Thyroid gland (tissue), 4 donors: ENCODE data around the gene MPDU1. TPM values are rescaled to one million over a fixed set of nuclear protein-coding genes. Genes with fewer than 3 reads are reported as not detected.

Source experiments
- DNase-seq, 2 donors: peaks; one replicate each; pipeline ENCODE4 v3.0.0-alpha.2; 2019
- H3K27ac ChIP-seq, 3 donors: fragments of 200-600 bp; sonication (generic); 1 replicate in 2 of 3; 2 replicates in 1 of 3; pipeline ENCODE4 v1.5.1; 2016 to 2019; ENCODE audit warnings: mild to moderate bottlenecking in 1 of 3, moderate library complexity in 1 of 3
- H3K27me3 ChIP-seq: fragments of 200-600 bp; sonication (generic); one replicate; pipeline ENCODE4 v1.5.1; 2019
- H3K36me3 ChIP-seq, 2 donors: fragments of 200-600 bp; sonication (generic); one replicate each; pipeline ENCODE4 v1.5.1; 2016 to 2019
- H3K4me1 ChIP-seq, 2 donors: fragments of 200-600 bp; sonication (generic); one replicate each; pipeline ENCODE4 v1.5.1; 2017 to 2019
- H3K4me3 ChIP-seq, 3 donors: fragments of 200-600 bp; sonication (generic); replicated peaks in 1 of 3; 1 replicate in 2 of 3; 2 replicates in 1 of 3; pipeline ENCODE4 v1.5.1; 2016; ENCODE audit warnings: mild to moderate bottlenecking in 1 of 3
- H3K9me3 ChIP-seq: fragments of 200-600 bp; sonication (generic); one replicate; pipeline ENCODE4 v1.5.1; 2017
- CTCF ChIP-seq, 6 experiments: fragments of 200-600 bp in 3 of 6; fragments of 450-650 bp in 3 of 6; sonication (generic) in 3 of 6; IDR thresholded peaks; one replicate each; pipeline ENCODE4 v1.5.1; 2016 to 2019; ENCODE audit warnings: antibody characterized with exemption in 6 of 6, mild to moderate bottlenecking in 2 of 6, inconsistent platforms in 1 of 6, moderate library complexity in 1 of 6
- POLR2A ChIP-seq, 2 donors: fragments of 450-650 bp; IDR thresholded peaks; one replicate each; pipeline ENCODE4 v1.6.1; 2017; ENCODE audit warnings: antibody characterized with exemption in 2 of 2, mild to moderate bottlenecking in 2 of 2, moderate library complexity in 1 of 2
- WGBS, 2 donors: methylation state at CpG; one replicate each; pipeline ENCODE4 v1.1.5; 2017; 5-methylcytosine and 5-hydroxymethylcytosine counted together
- intact Hi-C: fragments of 100-400 bp; cut with DNase I; formaldehyde crosslinking; loops from one replicate; pipeline ENCODE4 v1.15.1; 2023
- total RNA-seq, 4 donors: library from RNA; depleted of rRNA; stranded (reverse); fragments of >200 nt; gene quantifications; one replicate each; pipeline ENCODE4 v1.2.3, GENCODE V29; 2016

MPDU1 gene
- total RNA-seq, 4 donors from 2014 or later: 88.8 to 250 (median 164) TPM

DNA sequence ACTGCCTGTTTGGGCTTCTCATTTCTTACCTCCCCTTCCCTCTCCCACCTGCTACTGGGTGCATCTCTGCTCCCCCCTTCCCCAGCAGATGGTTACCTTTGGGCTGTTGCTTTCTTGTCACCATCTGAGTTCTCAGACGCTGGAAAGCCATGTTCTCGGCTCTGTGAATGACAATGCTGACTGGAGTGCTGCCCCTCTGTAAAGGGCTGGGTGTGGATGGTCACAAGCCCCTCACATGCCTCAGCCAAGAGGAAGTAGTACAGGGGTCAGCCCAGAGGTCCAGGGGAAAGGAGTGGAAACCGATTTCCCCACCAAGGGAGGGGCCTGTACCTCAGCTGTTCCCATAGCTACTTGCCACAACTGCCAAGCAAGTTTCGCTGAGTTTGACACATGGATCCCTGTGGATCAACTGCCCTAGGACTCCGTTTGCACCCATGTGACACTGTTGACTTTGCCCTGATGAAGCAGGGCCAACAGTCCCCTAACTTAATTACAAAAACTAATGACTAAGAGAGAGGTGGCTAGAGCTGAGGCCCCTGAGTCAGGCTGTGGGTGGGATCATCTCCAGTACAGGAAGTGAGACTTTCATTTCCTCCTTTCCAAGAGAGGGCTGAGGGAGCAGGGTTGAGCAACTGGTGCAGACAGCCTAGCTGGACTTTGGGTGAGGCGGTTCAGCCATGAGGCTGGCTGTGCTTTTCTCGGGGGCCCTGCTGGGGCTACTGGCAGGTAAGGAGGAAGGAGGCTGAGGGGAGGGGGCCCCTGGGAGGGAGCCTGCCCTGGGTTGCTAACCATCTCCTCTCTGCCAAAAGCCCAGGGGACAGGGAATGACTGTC is 4.4 kb upstream of the MPDU1 start, which contains the start of gene CD68:
Gene CD68, plus strand, starts transcription at position 638 of the 833 bp plus-strand sequence. Its CDS starts 40 bp downstream, at position 678.
- 39 to 64% methylated on average over 5 to 6 of the region's 7 CpGs for WGBS, 2 donors
- Histone ChIP-seq H3K27me3 (no peaks in the 10 kb centered on the region), H3K4me3 (no peak within 1 kb of the TSS), H3K9me3 (no peaks in the 10 kb centered on the region), H3K4me1 (peaks cover 21 to 50% of the 10 kb centered on the region in 2 donors), H3K36me3 (peaks cover 44 to 47% of the 10 kb centered on the region in 2 donors), H3K27ac (peak within 1 kb of the TSS; percentile 44 to 85 (median 82))
- DNase-seq: peak; percentile 28 to 45
- TF ChIP-seq POLR2A (IDR thresholded peaks at IDR 0.05): peak in 1 of 2 donors; percentile 30
- TF ChIP-seq CTCF (IDR thresholded peaks at IDR 0.05): no peak
- intact Hi-C loops: no loop called here

DNA sequence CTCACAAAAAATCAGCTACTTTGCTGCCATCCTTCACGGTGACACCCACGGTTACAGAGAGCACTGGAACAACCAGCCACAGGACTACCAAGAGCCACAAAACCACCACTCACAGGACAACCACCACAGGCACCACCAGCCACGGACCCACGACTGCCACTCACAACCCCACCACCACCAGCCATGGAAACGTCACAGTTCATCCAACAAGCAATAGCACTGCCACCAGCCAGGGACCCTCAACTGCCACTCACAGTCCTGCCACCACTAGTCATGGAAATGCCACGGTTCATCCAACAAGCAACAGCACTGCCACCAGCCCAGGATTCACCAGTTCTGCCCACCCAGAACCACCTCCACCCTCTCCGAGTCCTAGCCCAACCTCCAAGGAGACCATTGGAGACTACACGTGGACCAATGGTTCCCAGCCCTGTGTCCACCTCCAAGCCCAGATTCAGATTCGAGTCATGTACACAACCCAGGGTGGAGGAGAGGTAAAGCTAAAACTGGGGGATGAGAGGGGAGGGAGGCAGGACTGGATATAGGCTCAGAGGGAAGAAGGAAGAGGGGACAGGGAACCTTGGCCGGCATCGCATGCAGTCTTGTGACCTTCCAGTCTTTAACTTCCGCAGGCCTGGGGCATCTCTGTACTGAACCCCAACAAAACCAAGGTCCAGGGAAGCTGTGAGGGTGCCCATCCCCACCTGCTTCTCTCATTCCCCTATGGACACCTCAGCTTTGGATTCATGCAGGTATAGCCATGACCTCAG is 3.6 kb upstream of the MPDU1 start:
- 68 to 81% methylated on average over 11 of the region's 12 CpGs for WGBS, 2 donors
- Histone ChIP-seq H3K36me3 (peaks cover 38 to 39% of the 10 kb centered on the region in 2 donors), H3K4me3 (no peak overlapping the region), H3K27ac (peak overlapping the region; percentile 44 to 85 (median 82)), H3K4me1 (peaks cover 20 to 50% of the 10 kb centered on the region in 2 donors), H3K27me3 (no peaks in the 10 kb centered on the region), H3K9me3 (no peaks in the 10 kb centered on the region)
- no peak for DNase-seq
- TF ChIP-seq CTCF (IDR thresholded peaks at IDR 0.05): no peak
- no peak for TF ChIP-seq POLR2A (IDR thresholded peaks at IDR 0.05)
- intact Hi-C loops: no loop called here

- WGBS, 2 donors: 84 to 88% methylated on average over 23 of the region's 23 CpGs
- DNase-seq: no peak
- Histone ChIP-seq H3K4me1 (peaks cover 20 to 44% of the 10 kb centered on the region in 2 donors), H3K27me3 (no peaks in the 10 kb centered on the region), H3K27ac (peak overlapping the region in 2 of 3 donors; percentile 82 to 85), H3K36me3 (peaks cover 30 to 31% of the 10 kb centered on the region in 2 donors), H3K9me3 (no peaks in the 10 kb centered on the region), H3K4me3 (no peak overlapping the region)
- intact Hi-C loops: no loop called here
- TF ChIP-seq CTCF (IDR thresholded peaks at IDR 0.05): no peak
- TF ChIP-seq POLR2A (IDR thresholded peaks at IDR 0.05): no peak
Observed at GRCh38 chr17:7580604-7581575, 2.8 kb upstream of the MPDU1 start.

- 80 to 93% methylated on average over 11 to 22 of the region's 36 CpGs for WGBS, 2 donors
- intact Hi-C loops: no loop called here
- H3K4me1 ChIP-seq: peaks cover 20 to 43% of the 10 kb centered on the region in 2 donors
- H3K27me3 ChIP-seq: no peaks in the 10 kb centered on the region
- peak overlapping the region in 1 of 3 donors; percentile 49 for H3K4me3 ChIP-seq
- no peaks in the 10 kb centered on the region for H3K9me3 ChIP-seq
- TF ChIP-seq CTCF (IDR thresholded peaks at IDR 0.05) (no peak), POLR2A (IDR thresholded peaks at IDR 0.05) (no peak)
- peaks cover 13 to 21% of the 10 kb centered on the region in 2 donors for H3K36me3 ChIP-seq
- peak overlapping the region; percentile 84 to 97 (median 90) for H3K27ac ChIP-seq
- no peak for DNase-seq
Observed at GRCh38 chr17:7582396-7583252, 1.0 kb upstream of the MPDU1 start.
